Stomach smooth muscle (tissue), 2 donors: Measurements from ENCODE around the gene NTN4.

Experiments
- H3K27ac ChIP-seq: one replicate; pipeline ENCODE4 v1.7.0; 2013; ENCODE audit warnings: mild to moderate bottlenecking, low read length, inconsistent platforms
- H3K27me3 ChIP-seq, 2 donors: one replicate each; pipeline ENCODE4 v1.7.0; 2013; ENCODE audit warnings: low read length in 2 of 2; ENCODE audit not compliant: insufficient read depth in 2 of 2, control insufficient read depth in 1 of 2
- H3K36me3 ChIP-seq, 2 donors: one replicate each; pipeline ENCODE4 v1.7.0; 2013; ENCODE audit warnings: low read length in 2 of 2; ENCODE audit not compliant: control insufficient read depth in 2 of 2, insufficient read depth in 2 of 2
- H3K4me1 ChIP-seq: one replicate; pipeline ENCODE4 v1.7.0; 2013; ENCODE audit warnings: low read length; ENCODE audit not compliant: control insufficient read depth, insufficient read depth
- H3K4me3 ChIP-seq, 2 donors: one replicate each; pipeline ENCODE4 v1.7.0; 2013; ENCODE audit warnings: low read length in 2 of 2
- H3K9ac ChIP-seq, 2 donors: one replicate each; pipeline ENCODE4 v1.7.0; 2013; ENCODE audit warnings: low read length in 2 of 2, mild to moderate bottlenecking in 1 of 2
- H3K9me3 ChIP-seq, 2 donors: one replicate each; pipeline ENCODE4 v1.7.0; 2013; ENCODE audit warnings: low read length in 2 of 2; ENCODE audit not compliant: control insufficient read depth in 2 of 2
- donor health status: healthy.
- donor health status: Pancreatic carcinoma.

NTN4 gene

DNA sequence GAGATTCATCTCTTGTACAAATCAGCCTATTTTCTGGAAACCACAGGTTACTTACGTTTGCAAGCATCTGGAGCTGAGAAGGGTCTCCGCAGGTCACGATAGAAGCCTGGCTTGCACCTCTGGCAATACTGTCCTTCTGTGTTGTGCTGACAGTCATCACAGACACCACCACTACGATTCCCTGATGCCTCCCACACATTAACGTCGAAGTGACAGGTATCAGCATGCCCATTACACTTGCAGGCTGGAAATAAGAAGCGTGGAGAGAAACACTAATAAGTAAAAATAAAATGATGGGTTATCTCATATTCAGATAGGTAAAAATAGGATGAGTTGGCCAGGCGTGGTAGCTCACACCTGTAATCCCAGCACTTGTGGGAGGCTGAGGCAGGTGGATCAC is 80.2 kb downstream of the NTN4 start:
- Histone ChIP-seq H3K4me3 (no peak overlapping the region), H3K4me1 (no peaks in the 10 kb centered on the region), H3K36me3 (peaks cover 4 to 13% of the 10 kb centered on the region in 2 donors), H3K9me3 (no peaks in the 10 kb centered on the region), H3K9ac (no peak overlapping the region), H3K27ac (no peak overlapping the region), H3K27me3 (no peaks in the 10 kb centered on the region)

DNA sequence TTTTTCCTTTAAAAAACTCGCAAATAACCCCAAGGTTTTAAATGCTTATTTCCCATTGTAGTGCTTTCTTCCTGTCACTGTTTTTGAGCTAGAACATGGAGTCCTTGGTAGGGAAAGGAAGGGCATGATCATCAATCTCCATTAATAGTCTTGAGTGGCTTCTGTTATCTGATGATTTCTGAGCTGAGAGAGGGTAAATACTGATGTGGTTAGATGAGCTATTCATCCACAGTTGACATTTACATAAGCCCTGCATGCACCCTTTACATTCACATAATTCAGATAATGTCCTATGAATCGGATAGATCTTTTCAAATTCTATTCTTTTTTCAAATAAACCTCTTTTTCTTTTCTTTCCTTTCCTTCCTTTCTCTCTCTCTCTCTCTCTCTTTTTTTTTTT is 81.4 kb downstream of the NTN4 start:
- no peaks in the 10 kb centered on the region for H3K4me1 ChIP-seq
- H3K27me3 ChIP-seq = no peaks in the 10 kb centered on the region
- H3K36me3 ChIP-seq = peaks cover 7 to 13% of the 10 kb centered on the region in 2 donors

DNA sequence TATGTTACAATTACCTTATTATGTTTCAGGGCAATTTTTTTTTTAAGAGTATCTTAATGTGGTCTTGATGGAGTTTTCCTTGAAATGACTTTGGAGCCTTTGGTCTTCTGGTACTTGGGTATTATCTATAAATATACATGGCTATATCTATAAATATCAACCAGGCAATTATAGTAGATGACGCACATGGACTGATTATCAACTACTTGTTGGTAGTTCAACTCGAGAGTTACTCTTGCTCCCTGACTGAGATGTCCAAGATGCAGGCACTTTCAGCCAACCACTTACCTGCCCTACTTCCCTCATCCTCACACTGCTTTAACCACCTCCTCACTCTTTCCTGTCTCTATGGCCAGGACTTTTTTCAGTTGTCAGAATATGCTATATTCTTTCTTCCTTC is 85.4 kb downstream of the NTN4 start:
- Histone ChIP-seq H3K36me3 (peaks cover 5 to 7% of the 10 kb centered on the region in 2 donors), H3K4me3 (no peak overlapping the region), H3K9ac (no peak overlapping the region), H3K9me3 (no peaks in the 10 kb centered on the region), H3K27ac (no peak overlapping the region), H3K27me3 (no peaks in the 10 kb centered on the region), H3K4me1 (no peaks in the 10 kb centered on the region)

More for the DNA sequence above, 81.4 kb downstream of the NTN4 start:
- Histone ChIP-seq H3K9ac (no peak overlapping the region), H3K27ac (no peak overlapping the region), H3K9me3 (no peaks in the 10 kb centered on the region), H3K4me3 (no peak overlapping the region)

DNA sequence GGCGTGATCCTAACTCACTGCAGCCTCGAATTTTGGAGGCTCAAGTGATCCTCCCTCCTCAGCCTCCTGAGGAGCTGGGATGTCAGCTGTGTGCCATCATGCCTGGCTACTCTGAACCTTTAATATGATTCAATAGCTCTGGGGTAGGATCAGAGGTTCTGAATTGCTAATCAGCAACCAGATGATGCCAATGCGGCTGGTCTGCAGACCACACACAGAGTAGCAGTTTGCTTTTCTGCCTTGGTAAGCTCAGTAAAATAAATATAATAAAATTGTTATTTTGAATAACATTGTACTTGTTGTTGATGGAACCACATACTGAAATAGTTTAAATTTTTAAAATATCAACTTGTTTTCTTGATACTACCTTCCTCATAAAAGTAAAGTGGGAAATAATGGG is 86.6 kb downstream of the NTN4 start:
- peaks cover 4 to 7% of the 10 kb centered on the region in 2 donors for H3K36me3 ChIP-seq
- H3K27ac ChIP-seq = no peak overlapping the region
- no peaks in the 10 kb centered on the region for H3K4me1 ChIP-seq
- H3K4me3 ChIP-seq = no peak overlapping the region
- no peaks in the 10 kb centered on the region for H3K9me3 ChIP-seq
- no peaks in the 10 kb centered on the region for H3K27me3 ChIP-seq
- no peak overlapping the region for H3K9ac ChIP-seq

DNA sequence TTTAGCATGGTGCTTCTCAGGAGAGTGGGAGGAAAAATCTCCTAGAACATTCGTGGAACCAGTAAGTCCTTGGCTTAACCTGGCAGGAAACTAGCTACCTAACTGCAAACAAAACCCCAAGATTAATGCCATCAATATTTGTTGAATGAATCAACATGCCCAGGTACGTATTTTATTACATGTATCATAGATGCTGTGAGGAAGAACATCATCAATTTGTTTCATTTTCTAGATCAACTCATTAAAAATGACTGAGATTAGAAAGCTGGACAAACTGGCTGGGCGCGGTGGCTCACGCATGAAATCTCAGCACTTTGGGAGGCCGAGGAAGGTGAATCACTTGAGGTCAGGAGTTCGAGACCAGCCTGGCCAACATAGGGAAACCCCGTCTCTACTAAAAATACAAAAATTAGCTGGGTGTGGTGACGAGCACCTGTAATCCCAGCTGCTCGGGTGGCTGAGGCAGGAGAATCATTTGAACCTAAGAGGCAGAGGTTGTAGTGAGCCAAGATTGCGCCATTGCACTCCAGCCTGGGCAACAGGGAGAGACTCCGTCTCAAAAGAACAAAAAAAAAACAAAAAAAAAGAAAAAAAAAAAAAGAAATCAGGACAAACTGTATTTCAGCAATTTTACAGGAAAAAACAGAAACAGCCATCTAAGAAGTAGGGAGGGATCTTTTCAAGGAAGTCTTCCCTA is 88.7 kb downstream of the NTN4 start:
- Histone ChIP-seq H3K9ac (no peak overlapping the region), H3K36me3 (peaks cover 1 to 3% of the 10 kb centered on the region in 2 donors), H3K4me1 (no peaks in the 10 kb centered on the region), H3K9me3 (no peaks in the 10 kb centered on the region), H3K27ac (no peak overlapping the region), H3K4me3 (no peak overlapping the region), H3K27me3 (no peaks in the 10 kb centered on the region)

DNA sequence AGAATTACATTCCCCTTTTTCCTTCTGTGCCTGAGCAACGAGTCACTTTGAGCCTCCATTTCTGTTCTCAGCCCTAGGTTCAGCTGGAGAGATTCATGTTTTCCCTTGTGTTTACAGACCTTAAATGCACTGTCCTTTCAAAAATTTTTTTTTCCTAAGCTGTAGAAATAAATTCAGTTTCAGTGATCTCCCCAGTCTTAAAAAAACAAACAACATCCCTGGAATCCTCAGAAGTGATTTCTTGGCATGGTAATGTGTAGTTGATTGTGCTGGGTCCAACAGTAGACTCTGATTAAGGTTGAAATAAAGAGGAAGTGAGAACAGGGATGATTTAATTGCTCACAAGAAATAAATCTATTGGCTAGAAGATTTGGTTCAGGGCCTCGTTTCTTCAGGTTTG is 89.3 kb downstream of the NTN4 start:
- Histone ChIP-seq H3K27me3 (no peaks in the 10 kb centered on the region), H3K4me1 (no peaks in the 10 kb centered on the region), H3K4me3 (no peak overlapping the region), H3K36me3 (peaks cover 0 to 3% of the 10 kb centered on the region in 2 donors), H3K9ac (no peak overlapping the region), H3K9me3 (no peaks in the 10 kb centered on the region), H3K27ac (no peak overlapping the region)

DNA sequence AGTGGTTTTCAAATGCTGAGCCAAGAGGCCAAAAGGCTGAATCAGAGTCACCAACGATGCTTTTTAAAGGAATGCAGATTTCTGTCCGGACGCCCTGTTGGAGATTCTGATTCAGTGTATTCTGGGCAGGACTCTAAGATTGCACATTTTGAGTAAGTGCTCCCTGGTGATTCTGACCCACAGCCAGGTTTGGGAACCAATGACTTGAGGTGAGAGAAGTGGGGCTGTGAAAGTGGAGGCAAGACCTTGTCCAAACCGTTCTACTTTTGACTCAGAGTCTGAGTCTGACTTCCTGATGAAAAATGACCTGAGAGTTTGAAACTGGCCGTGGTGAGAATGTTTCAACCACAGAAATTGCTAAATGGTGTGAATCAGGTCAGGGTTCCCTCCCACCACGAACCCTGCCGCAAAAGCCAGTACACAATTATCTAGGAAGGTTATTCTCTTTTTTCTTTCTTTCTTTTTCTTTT is 90.2 kb downstream of the NTN4 start:
- no peak overlapping the region for H3K4me3 ChIP-seq
- no peaks in the 10 kb centered on the region for H3K27me3 ChIP-seq
- peaks cover 0 to 3% of the 10 kb centered on the region in 2 donors for H3K36me3 ChIP-seq
- no peak overlapping the region for H3K9ac ChIP-seq
- H3K4me1 ChIP-seq = no peaks in the 10 kb centered on the region
- H3K9me3 ChIP-seq = no peaks in the 10 kb centered on the region
- H3K27ac ChIP-seq = no peak overlapping the region

DNA sequence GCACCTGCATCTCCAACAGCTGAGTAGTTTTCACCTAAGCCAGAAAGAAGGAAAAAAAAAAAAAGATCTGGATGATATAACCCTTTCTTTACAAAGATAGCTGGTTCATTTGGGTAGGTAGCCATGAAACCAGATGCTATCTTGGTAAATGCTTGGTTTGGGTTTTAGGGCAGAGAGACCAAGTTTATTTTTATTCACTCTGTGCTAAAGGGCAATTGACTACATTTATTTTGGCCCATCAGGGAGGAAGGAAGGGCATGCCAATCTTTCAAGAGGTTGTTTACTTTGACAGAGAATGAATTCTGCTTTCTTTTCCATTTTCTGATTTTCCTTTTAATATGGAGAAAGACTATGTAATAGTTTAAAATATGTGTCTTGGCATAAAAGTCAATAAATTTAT is 91.0 kb downstream of the NTN4 start:
- no peaks in the 10 kb centered on the region for H3K27me3 ChIP-seq
- no peak overlapping the region for H3K4me3 ChIP-seq
- no peak overlapping the region for H3K27ac ChIP-seq
- peaks cover 0 to under 1% of the 10 kb centered on the region in 2 donors for H3K36me3 ChIP-seq
- H3K9me3 ChIP-seq = no peaks in the 10 kb centered on the region
- H3K9ac ChIP-seq = no peak overlapping the region
- no peaks in the 10 kb centered on the region for H3K4me1 ChIP-seq

DNA sequence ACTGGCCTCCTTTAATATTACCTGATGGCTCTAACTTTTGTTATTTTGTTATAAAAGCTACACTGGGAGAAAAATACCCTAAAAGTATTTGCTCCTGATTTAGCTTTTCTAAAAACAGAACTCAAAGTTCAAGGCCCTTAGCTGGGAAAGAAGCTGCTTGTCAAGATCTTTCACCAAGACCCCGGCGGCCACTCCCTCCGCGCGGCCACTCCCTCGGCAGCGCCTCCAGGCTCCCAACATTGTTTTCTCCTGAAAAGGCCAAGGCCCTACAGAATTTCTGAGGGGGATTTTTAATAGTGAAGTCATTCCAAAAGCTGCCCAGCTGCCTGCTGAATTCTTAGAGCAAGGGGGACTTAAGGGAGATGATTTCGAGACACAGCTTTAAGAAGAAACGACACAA is 96.4 kb downstream of the NTN4 start:
- Histone ChIP-seq H3K9ac (no peak overlapping the region), H3K27me3 (no peaks in the 10 kb centered on the region), H3K9me3 (no peaks in the 10 kb centered on the region), H3K27ac (no peak overlapping the region), H3K36me3 (peaks cover 0 to 2% of the 10 kb centered on the region in 2 donors), H3K4me3 (no peak overlapping the region), H3K4me1 (no peaks in the 10 kb centered on the region)

DNA sequence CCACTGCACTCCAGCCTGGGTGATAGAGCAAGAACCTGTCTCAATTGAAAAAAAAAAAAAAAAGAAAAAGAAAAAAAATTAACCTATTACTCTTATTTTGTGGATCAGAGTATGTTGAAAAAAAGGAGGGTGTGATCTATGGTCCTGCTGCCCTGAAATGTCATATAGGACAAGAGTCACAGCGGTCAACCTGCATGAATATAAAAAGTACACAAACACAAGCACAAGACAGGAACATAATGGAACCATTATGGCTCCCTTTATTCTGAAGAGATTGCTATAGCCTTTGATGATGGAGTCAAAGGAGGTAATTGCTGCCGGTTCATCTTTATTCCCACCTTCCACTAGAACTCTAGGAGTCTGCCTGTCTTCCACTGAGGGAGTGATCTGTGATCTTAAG is 96.9 kb downstream of the NTN4 start:
- no peak overlapping the region for H3K27ac ChIP-seq

DNA sequence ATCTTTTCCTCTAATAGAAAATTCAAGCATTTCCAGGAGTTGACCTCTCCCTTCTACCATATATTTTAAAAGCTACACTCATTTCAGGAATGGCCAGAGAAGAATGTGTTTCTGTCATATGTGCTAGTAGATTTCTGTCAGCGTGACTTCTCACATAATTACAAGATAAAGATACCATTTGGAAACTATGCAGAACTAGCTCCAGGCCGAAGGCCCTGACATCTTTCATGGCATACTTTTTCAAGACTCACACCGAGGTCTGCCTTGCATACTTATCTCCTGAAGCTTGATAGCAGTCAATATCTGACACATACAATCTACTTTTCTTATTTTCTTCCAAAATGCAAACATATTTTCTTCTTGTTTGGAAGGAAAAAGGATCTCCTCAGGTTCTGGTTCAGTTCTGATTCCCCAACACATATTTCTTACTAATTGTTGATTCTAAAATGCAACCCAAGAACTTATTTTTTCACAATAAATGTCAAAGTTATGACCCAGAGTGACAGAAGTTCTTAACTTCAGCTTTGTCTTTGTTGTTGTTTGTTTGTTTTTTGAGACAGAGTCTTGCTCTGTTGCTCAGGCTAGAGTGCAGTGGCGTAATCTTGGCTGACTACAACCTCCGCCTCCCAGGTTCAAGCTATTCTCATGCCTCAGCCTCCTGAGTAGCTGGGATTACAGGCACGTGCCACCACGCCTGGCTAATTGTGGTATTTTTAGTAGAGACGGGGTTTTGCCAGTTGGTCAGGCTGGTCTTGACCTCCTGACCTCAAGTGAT is 99.5 kb downstream of the NTN4 start:
- H3K9me3 ChIP-seq = no peaks in the 10 kb centered on the region
- no peak overlapping the region for H3K4me3 ChIP-seq

More for the DNA sequence above, 96.9 kb downstream of the NTN4 start:
- Histone ChIP-seq H3K9ac (no peak overlapping the region), H3K9me3 (no peaks in the 10 kb centered on the region), H3K4me1 (no peaks in the 10 kb centered on the region), H3K4me3 (no peak overlapping the region), H3K36me3 (peaks cover 0 to 2% of the 10 kb centered on the region in 2 donors), H3K27me3 (no peaks in the 10 kb centered on the region)

More for the DNA sequence above, 99.5 kb downstream of the NTN4 start:
- Histone ChIP-seq H3K36me3 (peaks cover 0 to 2% of the 10 kb centered on the region in 2 donors), H3K4me1 (no peaks in the 10 kb centered on the region), H3K27ac (no peak overlapping the region), H3K27me3 (no peaks in the 10 kb centered on the region), H3K9ac (no peak overlapping the region)
